ENCODE measurements around the gene CDYL.

The CDYL gene

DNA sequence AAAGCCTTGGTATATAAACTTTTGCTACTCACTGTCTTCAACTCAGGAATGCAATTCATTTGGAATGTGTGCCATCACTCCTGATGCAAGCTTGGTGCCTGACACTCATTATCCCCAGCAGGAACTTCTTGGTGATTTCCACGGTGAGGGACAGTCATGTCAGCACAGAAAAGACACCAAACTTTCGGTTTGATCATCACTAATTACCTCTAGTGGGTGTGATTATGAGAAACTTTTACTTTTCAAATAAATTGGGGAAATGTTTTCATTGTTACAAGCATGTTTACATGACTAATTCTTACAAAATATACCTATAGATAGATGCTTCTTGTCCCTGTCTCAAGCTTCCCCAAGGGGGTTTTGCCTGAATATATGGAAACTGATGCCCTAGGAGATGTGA, 186.7 kb downstream of the CDYL start:
- no peak overlapping the region for H3K9ac ChIP-seq (ENCODE audit: low read depth, low read length)
- no peaks in the 10 kb centered on the region for H3K4me1 ChIP-seq (ENCODE audit: control insufficient read depth, insufficient read depth, low read length)
- H3K4me2 ChIP-seq (ENCODE audit: low read length): no peak overlapping the region
- H3K9me3 ChIP-seq (replicated peaks; ENCODE audit: low read length): no peaks in the 10 kb centered on the region
- H3K4me3 ChIP-seq (ENCODE audit: low read length): no peak overlapping the region
- no peaks in the 10 kb centered on the region for H3K27me3 ChIP-seq (ENCODE audit: control insufficient read depth, insufficient read depth, low read length)
- H3K36me3 ChIP-seq (ENCODE audit: insufficient read depth, low read length): no peaks in the 10 kb centered on the region

DNA sequence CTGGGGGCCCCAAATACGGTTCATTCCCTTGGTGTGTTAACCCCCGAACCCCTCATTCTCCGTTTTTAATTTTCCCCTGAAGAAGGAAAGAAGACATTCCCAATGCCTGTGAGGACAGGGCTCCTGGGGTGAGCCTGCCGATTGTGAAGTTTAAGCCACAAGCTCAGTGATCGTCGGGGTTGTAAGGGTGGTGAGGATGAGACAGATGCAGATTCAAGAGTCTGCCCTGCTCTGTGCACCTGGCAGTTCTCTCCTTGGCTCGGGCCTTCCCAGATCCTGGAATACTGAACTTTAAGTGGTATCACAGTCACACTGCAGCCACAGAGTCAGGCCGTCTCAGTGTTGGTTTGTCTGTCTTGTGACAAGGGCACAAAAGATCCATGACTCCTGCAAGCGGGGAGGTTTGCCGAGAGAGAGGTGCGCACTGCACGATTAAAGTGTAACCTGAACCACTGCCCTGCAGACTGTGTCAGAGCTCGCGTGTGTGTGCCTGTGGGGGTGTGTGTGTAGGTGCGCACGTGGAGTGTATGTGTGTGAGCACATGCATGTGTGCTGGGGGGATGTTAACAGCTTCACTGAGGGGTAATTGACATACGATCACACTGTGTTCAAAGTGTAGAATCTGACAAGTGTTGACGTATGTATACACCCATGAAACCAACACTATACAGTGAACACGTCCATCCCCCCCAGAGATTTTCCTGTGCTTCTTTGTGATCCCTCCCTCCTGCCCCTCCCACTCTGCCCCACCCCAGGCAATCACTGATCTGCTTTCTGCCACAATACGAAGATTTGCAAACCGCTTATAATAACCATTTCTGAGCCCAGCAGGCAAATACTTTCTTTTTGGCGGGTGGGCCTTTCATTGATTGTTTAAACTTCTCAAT, 188.7 kb downstream of the CDYL start:
- Histone ChIP-seq H3K27me3 (ENCODE audit: control insufficient read depth, insufficient read depth, low read length) (peaks cover 7% of the 10 kb centered on the region), H3K4me3 (ENCODE audit: low read length) (no peak overlapping the region), H3K9me3 (replicated peaks; ENCODE audit: low read length) (no peaks in the 10 kb centered on the region)

DNA sequence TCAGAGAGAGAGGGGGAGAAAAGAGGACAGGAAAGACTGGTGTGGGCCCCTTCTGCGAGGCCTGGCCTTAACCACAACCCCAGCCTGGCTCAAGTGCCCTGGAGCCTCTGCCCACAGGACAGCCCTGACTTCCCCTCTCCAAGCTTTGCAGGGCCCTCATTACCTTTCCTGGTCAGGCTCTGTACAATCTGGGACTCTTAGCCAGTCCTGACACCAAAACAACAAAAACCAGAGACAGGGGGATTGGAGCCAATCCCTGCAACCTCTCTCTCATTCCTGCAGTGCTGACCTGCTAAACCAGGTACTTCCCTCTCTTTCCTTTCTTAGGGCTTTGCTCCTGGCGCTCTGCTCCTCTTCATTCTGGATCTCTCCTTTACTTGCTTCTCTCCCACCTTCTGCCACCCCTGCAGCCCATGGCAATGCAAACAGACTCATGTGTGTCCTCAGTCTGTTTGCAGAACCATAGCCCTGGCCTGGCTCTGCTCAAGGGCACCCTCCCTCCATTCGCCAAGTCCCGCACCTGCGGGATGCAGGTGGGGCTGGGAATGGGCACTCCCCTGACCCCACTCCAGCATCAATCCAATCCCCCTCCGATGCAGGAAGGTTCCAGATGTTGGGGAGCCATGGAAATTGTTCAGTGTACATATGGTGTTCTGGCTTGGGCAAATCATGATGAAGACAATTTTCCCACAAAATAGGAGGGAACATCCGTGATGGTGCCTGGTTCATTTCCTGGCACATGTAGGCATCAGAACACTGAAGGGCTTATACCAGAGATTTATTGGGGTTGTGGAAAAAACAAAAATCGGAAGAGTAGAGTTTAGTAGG, 189.6 kb downstream of the CDYL start:
- Histone ChIP-seq H3K9ac (ENCODE audit: low read depth, low read length) (no peak overlapping the region), H3K4me3 (ENCODE audit: low read length) (no peak overlapping the region), H3K4me2 (ENCODE audit: low read length) (no peak overlapping the region), H3K27me3 (ENCODE audit: control insufficient read depth, insufficient read depth, low read length) (peaks cover 11% of the 10 kb centered on the region), H3K4me1 (ENCODE audit: control insufficient read depth, insufficient read depth, low read length) (peaks cover 4% of the 10 kb centered on the region), H3K36me3 (ENCODE audit: insufficient read depth, low read length) (no peaks in the 10 kb centered on the region), H3K9me3 (replicated peaks; ENCODE audit: low read length) (no peaks in the 10 kb centered on the region)

More for the DNA sequence above, 188.7 kb downstream of the CDYL start:
- no peaks in the 10 kb centered on the region for H3K4me1 ChIP-seq (ENCODE audit: control insufficient read depth, insufficient read depth, low read length)
- no peak overlapping the region for H3K4me2 ChIP-seq (ENCODE audit: low read length)
- no peak overlapping the region for H3K9ac ChIP-seq (ENCODE audit: low read depth, low read length)
- H3K36me3 ChIP-seq (ENCODE audit: insufficient read depth, low read length): no peaks in the 10 kb centered on the region

DNA sequence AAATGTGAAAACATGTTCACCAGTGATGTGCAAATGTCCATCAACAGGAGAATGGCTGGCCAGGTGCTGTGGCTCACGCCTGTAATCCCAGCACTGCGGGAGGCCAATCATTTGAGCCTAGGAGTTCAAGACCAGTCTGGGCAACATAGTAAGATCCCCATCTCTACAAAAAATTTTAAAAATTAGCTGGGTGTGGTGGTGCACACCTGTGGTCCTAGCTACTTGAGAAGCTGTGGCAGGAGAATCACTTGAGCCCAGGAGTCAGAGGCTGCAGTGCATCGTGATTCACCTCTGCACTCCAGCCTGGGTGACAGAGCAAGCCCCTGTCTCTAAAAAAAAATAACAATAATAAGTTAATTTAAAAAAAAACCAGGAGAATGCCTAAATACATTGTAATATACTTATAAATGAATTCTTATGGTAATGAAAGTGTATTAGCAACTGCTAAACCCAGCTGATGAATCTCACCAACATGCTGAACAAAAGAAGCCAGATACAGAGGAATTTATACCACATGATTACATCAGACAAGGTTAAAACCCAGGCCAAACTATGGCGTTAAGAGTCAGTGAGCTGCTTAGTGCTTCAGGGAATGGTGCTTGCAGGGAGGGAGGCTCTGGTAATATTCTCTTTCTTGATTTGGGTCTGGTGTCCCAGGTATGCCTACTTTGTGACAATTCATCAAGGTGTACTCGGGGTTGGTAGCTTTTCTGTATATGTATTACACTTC, 191.3 kb downstream of the CDYL start:
- no peaks in the 10 kb centered on the region for H3K9me3 ChIP-seq (replicated peaks; ENCODE audit: low read length)
- H3K9ac ChIP-seq (ENCODE audit: low read depth, low read length): no peak overlapping the region
- no peak overlapping the region for H3K4me3 ChIP-seq (ENCODE audit: low read length)
- H3K27me3 ChIP-seq (ENCODE audit: control insufficient read depth, insufficient read depth, low read length): peaks cover 14% of the 10 kb centered on the region
- H3K4me1 ChIP-seq (ENCODE audit: control insufficient read depth, insufficient read depth, low read length): peaks cover 5% of the 10 kb centered on the region
- H3K36me3 ChIP-seq (ENCODE audit: insufficient read depth, low read length): no peaks in the 10 kb centered on the region
- no peak overlapping the region for H3K4me2 ChIP-seq (ENCODE audit: low read length)

DNA sequence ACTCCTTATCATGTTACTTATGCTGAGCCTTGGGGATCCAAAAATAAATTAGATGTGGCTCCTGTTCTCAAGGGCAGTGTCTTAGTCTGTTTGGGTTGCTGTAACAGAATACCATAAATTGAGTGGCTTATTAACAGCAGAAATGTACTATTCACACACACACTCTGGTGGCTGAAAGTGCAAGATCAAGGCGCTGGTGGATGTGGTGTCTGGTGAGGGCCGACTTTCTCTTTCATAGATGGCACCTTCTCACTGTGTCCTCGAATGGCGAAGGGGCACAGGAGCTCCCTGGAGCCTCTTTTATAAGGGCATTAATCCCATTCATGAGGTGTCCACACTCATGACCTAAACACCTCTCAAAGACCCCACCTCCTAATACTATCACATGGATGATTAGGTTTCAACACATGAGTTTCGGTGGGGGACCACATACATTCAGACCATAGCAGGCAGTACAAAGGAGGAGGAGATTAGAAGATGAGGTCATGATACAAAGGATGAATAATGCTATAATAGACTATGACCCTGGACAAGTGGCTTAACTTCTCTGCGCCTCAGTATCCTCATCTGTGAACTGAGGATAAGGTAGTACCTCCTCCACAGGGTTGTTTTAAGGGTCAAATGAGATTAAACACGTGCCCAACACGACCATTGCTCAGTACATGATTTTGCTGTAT, 193.5 kb downstream of the CDYL start:
- no peak overlapping the region for H3K4me2 ChIP-seq (ENCODE audit: low read length)
- H3K4me3 ChIP-seq (ENCODE audit: low read length): no peak overlapping the region
- H3K9me3 ChIP-seq (replicated peaks; ENCODE audit: low read length): no peaks in the 10 kb centered on the region
- peaks cover 9% of the 10 kb centered on the region for H3K4me1 ChIP-seq (ENCODE audit: control insufficient read depth, insufficient read depth, low read length)
- no peaks in the 10 kb centered on the region for H3K36me3 ChIP-seq (ENCODE audit: insufficient read depth, low read length)
- H3K9ac ChIP-seq (ENCODE audit: low read depth, low read length): no peak overlapping the region
- peaks cover 20% of the 10 kb centered on the region for H3K27me3 ChIP-seq (ENCODE audit: control insufficient read depth, insufficient read depth, low read length)

DNA sequence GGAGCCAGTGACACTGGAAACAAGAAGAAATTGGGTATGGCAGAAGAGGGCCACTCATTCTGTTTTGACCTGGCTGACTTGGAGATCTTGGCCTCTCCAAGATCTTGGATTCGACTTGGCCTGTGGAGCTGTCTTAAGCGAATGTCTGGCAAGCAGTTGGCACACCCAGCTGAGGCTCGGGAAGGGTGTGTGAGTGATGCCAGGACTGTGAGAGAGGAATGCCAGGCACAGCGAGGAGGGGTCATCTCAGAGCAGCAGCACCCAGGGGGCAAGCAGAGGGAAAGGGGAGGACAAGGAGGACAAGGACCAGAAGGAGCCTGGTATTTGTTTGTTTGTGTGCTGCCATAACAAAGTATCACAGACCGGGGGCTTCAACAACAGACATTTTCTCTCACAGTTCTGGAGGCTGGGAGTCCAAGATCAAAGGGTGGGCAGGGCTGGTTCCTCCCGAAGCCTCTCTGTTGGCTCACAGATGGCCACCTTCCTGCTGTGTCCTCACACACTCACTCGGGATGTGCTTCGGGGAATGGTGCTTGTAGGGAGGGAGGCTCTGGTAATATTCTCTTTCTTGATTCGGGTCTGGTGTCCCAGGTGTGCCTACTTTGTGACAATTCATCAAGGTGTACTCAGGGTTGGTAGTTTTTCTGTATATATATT, 194.7 kb downstream of the CDYL start:
- H3K36me3 ChIP-seq (ENCODE audit: insufficient read depth, low read length): no peaks in the 10 kb centered on the region
- peak overlapping the region; percentile 14 for H3K4me2 ChIP-seq (ENCODE audit: low read length)
- H3K9ac ChIP-seq (ENCODE audit: low read depth, low read length): no peak overlapping the region
- no peak overlapping the region for H3K4me3 ChIP-seq (ENCODE audit: low read length)
- peaks cover 9% of the 10 kb centered on the region for H3K4me1 ChIP-seq (ENCODE audit: control insufficient read depth, insufficient read depth, low read length)
- peaks cover 23% of the 10 kb centered on the region for H3K27me3 ChIP-seq (ENCODE audit: control insufficient read depth, insufficient read depth, low read length)
- no peaks in the 10 kb centered on the region for H3K9me3 ChIP-seq (replicated peaks; ENCODE audit: low read length)

DNA sequence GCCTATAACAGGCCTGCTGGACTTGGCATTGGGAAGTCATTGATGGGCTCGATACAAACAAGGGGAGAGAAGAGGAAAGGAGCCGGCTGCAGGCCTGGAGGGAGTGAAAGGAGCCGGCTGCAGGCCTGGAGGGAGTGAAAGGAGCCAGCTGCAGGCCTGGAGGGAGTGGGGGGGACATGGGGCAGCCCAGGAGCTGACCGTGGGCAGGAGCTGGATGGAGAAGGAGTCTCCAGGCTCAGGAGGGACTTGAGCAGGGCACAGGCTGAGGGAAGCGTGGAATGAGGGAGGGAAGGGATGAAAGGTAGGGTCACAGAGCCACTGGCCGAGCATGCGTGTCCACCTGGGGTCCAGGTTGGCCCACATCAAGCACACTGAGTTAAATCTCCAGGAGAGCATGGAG, 195.6 kb downstream of the CDYL start:
- Histone ChIP-seq H3K4me3 (ENCODE audit: low read length) (no peak overlapping the region), H3K36me3 (ENCODE audit: insufficient read depth, low read length) (no peaks in the 10 kb centered on the region), H3K9me3 (replicated peaks; ENCODE audit: low read length) (no peaks in the 10 kb centered on the region), H3K4me2 (ENCODE audit: low read length) (no peak overlapping the region), H3K27me3 (ENCODE audit: control insufficient read depth, insufficient read depth, low read length) (peaks cover 23% of the 10 kb centered on the region), H3K9ac (ENCODE audit: low read depth, low read length) (no peak overlapping the region), H3K4me1 (ENCODE audit: control insufficient read depth, insufficient read depth, low read length) (peaks cover 9% of the 10 kb centered on the region)

DNA sequence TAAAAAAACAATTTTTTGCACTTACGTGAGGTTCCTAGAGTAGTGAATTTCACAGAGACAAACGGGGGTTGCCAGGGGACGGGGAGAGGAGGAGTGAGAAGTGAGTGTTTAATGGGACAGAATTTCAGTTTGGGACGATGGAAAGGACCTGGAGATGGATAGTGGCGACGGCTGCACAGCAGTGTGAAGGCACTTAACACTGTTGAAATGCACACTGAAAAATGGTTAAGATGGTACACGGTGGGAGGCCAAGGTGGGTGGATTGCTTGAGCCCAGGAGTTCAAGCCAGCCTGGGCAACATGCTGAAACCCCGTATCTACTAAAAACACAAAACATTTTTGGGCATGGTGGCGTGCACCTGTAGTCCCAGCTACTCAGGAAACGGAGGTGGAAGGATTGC, 196.2 kb downstream of the CDYL start:
- Histone ChIP-seq H3K9ac (ENCODE audit: low read depth, low read length) (no peak overlapping the region), H3K4me1 (ENCODE audit: control insufficient read depth, insufficient read depth, low read length) (peaks cover 9% of the 10 kb centered on the region)

DNA sequence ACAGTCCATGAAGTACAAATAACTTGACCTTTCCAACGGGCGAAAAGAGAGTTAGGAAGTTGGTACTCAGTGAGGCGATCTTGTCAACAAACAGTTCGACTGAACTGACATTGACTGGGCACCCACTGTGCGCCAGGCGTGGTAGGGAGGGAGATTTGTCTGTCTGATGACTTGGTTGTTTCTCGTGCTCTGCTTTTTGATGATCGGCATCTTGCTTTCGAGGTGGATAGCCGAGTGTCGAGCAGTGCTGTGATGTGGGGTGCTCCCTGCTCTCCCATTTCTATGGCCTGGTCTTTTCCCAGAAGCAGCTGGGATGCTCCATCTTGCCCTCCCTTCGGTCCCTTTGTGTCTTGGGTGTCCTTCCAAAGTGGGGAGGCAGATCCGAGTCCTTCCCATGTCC, 197.2 kb downstream of the CDYL start:
- Histone ChIP-seq H3K27me3 (ENCODE audit: control insufficient read depth, insufficient read depth, low read length) (peaks cover 23% of the 10 kb centered on the region), H3K36me3 (ENCODE audit: insufficient read depth, low read length) (no peaks in the 10 kb centered on the region), H3K9me3 (replicated peaks; ENCODE audit: low read length) (no peaks in the 10 kb centered on the region), H3K4me1 (ENCODE audit: control insufficient read depth, insufficient read depth, low read length) (peaks cover 9% of the 10 kb centered on the region), H3K4me3 (ENCODE audit: low read length) (no peak overlapping the region), H3K9ac (ENCODE audit: low read depth, low read length) (no peak overlapping the region), H3K4me2 (ENCODE audit: low read length) (no peak overlapping the region)

More for the DNA sequence above, 196.2 kb downstream of the CDYL start:
- no peak overlapping the region for H3K4me2 ChIP-seq (ENCODE audit: low read length)
- H3K4me3 ChIP-seq (ENCODE audit: low read length): no peak overlapping the region
- peaks cover 23% of the 10 kb centered on the region for H3K27me3 ChIP-seq (ENCODE audit: control insufficient read depth, insufficient read depth, low read length)
- H3K36me3 ChIP-seq (ENCODE audit: insufficient read depth, low read length): no peaks in the 10 kb centered on the region
- no peaks in the 10 kb centered on the region for H3K9me3 ChIP-seq (replicated peaks; ENCODE audit: low read length)

DNA sequence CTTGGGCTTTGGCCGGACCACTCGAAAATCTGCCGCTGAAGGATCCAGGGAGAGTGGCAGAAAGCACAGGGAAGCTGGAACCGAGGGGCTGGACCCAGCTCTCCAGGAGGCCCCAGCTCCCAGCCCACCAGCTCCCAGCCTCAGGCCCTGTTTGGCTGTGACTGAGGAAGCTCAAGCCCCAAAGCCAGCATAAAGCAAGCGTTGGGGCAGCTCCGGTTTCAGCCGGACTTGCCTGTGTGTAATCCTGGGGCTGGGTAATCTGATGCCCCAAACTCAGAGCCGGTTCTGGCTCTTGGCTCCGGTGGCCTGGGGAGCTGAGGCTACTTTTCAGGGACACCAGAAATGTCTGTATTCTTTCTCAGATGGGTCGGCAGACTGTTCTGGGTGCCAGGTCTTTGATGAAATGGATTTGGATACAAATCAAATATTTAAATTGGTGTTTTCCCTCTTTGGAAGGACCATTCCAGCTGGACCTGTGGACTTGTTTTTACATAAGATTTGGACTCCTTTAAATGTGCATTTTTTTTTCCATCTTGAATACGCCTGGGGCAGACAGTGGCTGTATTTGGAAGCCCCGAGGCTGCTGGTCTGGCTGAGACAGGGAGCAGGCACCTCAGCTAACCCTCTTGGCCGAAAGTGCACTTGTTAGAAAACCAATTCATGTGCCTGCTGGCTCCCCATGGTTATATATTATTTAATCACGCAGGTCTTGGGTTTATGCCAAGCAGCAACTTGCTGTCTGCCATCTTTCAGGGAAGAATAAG, 198.0 kb downstream of the CDYL start:
- Histone ChIP-seq H3K36me3 (ENCODE audit: insufficient read depth, low read length) (no peaks in the 10 kb centered on the region), H3K9ac (ENCODE audit: low read depth, low read length) (no peak overlapping the region), H3K4me2 (ENCODE audit: low read length) (peak overlapping the region; percentile 37), H3K27me3 (ENCODE audit: control insufficient read depth, insufficient read depth, low read length) (peaks cover 19% of the 10 kb centered on the region), H3K4me3 (ENCODE audit: low read length) (no peak overlapping the region), H3K4me1 (ENCODE audit: control insufficient read depth, insufficient read depth, low read length) (peaks cover 9% of the 10 kb centered on the region), H3K9me3 (replicated peaks; ENCODE audit: low read length) (no peaks in the 10 kb centered on the region)
